PFSK-1 (cell line): ENCODE results near the gene ZRANB1.

Source experiments
- FOXP2 ChIP-seq: optimal IDR thresholded peaks from 2 replicates; pipeline ENCODE3; 2011; ENCODE audit warnings: borderline replicate concordance, control low read depth, inconsistent platforms; ENCODE audit not compliant: insufficient read depth; ENCODE audit errors: extremely low read length, extremely low read depth
- POLR2AphosphoS5 ChIP-seq: IDR thresholded peaks from 2 replicates; pipeline ENCODE4 v1.6.1; 2012; ENCODE audit warnings: low read depth, mild to moderate bottlenecking, control low read depth, low read length, moderate library complexity
- SIN3A ChIP-seq: IDR thresholded peaks from 2 replicates; pipeline ENCODE4 v1.6.1; 2012; ENCODE audit warnings: mild to moderate bottlenecking, low read length, moderate library complexity, borderline replicate concordance; ENCODE audit not compliant: insufficient read depth
- TAF1 ChIP-seq: IDR thresholded peaks from 2 replicates; pipeline ENCODE4 v1.6.1; 2012; ENCODE audit warnings: low read length, control low read depth, borderline replicate concordance; ENCODE audit not compliant: insufficient read depth
- TF ChIP-seq, protein P1 (sequence below), 2 experiments: IDR thresholded peaks; 2 replicates each; pipeline versions ENCODE4 v1.6.1 to v1.8.0; 2011 to 2012; ENCODE audit warnings: low read depth in 2 of 2, low read length in 2 of 2, control low read depth in 1 of 2, inconsistent platforms in 1 of 2, mild to moderate bottlenecking in 1 of 2, moderate library complexity in 1 of 2; ENCODE audit not compliant: insufficient read depth in 1 of 2

Gene ZRANB1

GRCh38 chr10:125011171-125011925 lies 69.4 kb downstream of the ZRANB1 start:
- TF ChIP-seq, protein P1, sequence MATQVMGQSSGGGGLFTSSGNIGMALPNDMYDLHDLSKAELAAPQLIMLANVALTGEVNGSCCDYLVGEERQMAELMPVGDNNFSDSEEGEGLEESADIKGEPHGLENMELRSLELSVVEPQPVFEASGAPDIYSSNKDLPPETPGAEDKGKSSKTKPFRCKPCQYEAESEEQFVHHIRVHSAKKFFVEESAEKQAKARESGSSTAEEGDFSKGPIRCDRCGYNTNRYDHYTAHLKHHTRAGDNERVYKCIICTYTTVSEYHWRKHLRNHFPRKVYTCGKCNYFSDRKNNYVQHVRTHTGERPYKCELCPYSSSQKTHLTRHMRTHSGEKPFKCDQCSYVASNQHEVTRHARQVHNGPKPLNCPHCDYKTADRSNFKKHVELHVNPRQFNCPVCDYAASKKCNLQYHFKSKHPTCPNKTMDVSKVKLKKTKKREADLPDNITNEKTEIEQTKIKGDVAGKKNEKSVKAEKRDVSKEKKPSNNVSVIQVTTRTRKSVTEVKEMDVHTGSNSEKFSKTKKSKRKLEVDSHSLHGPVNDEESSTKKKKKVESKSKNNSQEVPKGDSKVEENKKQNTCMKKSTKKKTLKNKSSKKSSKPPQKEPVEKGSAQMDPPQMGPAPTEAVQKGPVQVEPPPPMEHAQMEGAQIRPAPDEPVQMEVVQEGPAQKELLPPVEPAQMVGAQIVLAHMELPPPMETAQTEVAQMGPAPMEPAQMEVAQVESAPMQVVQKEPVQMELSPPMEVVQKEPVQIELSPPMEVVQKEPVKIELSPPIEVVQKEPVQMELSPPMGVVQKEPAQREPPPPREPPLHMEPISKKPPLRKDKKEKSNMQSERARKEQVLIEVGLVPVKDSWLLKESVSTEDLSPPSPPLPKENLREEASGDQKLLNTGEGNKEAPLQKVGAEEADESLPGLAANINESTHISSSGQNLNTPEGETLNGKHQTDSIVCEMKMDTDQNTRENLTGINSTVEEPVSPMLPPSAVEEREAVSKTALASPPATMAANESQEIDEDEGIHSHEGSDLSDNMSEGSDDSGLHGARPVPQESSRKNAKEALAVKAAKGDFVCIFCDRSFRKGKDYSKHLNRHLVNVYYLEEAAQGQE (IDR thresholded peaks at IDR 0.05; ENCODE audit: insufficient read depth in 1 of 2, low read depth in 2 of 2, low read length in 2 of 2) = no peak
- no peak for TF ChIP-seq SIN3A
- no peak for TF ChIP-seq FOXP2
- TF ChIP-seq TAF1 = no peak
- TF ChIP-seq POLR2AphosphoS5 = no peak

DNA sequence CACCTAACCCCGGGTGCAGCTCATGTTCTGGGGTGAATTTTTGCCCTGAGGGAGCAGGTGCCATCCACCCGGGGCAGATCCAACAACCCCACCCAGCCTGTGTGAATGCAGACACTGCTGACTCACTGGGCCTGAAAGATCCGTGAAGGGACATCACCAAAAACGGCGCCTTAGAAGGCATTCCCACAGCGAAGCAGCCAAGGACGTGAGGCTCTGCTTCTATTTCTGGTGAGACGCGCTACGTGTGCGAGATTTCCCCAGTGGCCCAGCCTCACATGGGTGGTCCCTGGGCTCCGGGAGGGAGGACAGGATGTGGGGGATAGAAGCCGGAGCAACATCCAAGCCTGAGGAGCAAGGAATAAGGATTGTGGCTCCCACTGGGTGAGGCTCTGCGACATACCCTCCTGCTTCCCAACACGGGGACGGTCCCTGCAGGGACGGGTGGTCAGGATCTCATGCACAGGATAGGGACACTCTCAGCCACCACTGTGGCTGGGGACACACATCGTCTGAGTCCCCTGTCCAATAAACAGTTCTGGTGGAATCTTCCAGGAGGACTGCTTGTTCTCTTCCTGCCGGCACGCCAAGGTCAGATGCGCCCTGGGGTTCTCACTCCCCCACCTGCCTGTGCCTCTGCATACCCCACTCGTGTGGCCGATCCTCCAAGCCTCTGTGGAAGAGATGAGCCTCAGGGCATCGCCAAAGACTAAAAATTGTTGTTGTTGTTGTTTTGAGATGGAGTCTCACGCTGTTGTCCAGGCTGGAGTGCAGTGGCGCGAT lies 70.2 kb downstream of the ZRANB1 start:
- no peak for TF ChIP-seq FOXP2
- TF ChIP-seq, protein P1 (IDR thresholded peaks at IDR 0.05; ENCODE audit: insufficient read depth in 1 of 2, low read depth in 2 of 2, low read length in 2 of 2) = no peak
- TF ChIP-seq SIN3A = no peak
- no peak for TF ChIP-seq POLR2AphosphoS5
- no peak for TF ChIP-seq TAF1

DNA sequence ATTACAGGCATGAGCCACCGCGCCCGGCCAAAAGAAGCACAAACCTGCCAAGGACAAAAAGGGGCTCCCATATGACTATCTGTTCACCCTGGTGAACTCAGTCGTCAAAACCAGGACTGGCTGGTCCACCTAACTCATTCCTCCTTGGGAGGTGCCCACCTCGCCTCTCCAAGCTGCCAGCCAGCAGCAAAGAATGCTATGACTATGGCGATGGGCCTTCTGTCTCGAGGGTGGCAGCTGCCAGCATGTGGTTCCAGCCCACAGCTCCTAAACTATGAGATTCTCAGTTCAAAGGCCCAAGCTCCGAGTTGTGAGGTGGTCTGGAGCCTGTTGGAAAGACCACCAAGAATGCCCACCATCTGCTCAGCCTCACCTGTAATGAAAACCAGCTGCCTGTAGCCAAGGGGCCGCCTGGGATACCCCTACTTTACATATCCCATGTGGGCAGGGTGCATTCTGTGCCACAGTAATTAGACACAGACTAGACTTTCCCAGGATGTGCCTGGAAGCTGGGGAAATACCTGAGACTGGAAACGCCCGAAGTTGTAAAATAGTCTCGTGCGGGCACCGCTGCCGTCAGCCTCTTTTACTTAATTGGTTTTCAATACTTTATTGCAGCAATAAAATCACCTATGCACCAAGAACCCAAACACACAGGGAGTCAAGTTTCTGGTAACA lies 71.1 kb downstream of the ZRANB1 start:
- TF ChIP-seq, protein P1 (IDR thresholded peaks at IDR 0.05; ENCODE audit: insufficient read depth in 1 of 2, low read depth in 2 of 2, low read length in 2 of 2) = no peak
- no peak for TF ChIP-seq TAF1

DNA sequence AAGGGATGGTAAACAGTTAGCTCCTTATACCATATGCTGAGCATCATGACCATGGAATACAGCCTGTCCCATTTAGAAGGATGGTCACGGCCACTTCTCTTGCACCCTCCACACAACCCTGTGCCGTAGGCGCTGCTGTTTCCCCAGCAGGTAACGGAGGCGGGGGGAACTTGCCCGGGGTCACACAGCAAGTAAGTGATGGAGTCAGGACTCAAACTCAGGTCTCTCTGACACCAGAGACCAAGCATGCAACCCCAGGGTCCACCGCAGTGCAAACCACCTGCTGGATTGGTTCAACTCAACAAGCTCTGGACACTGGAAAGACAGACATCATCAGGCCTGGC lies 71.6 kb downstream of the ZRANB1 start:
- TF ChIP-seq, protein P1 (IDR thresholded peaks at IDR 0.05; ENCODE audit: insufficient read depth in 1 of 2, low read depth in 2 of 2, low read length in 2 of 2) = no peak
- no peak for TF ChIP-seq POLR2AphosphoS5
- TF ChIP-seq TAF1 = no peak
- TF ChIP-seq SIN3A = no peak
- no peak for TF ChIP-seq FOXP2
